WTC11 (cell line): Measurements from ENCODE around the gene TRIM69. TPM values are rescaled to one million over a fixed set of nuclear protein-coding genes. Genes with fewer than 3 reads are reported as not detected.
"Not testable (repeated sequence)": the region's sequence is repeated elsewhere in the genome, so short reads cannot be mapped to it uniquely, and the experiment has no call there.

ENCODE experiments used
- ATAC-seq: fragments of 200-7000 bp; cut with Tn5 transposase; 2 replicates; pipeline ENCODE4 v1.10.0; 2021; ENCODE audit warnings: mild to moderate bottlenecking, moderate library complexity
- CTCF ChIA-PET: fragments of 300-600 bp; sonication (Branson Sonifier 250); formaldehyde crosslinking; loops from one replicate; lab custom pipeline; 2021; ENCODE audit warnings: antibody characterized with exemption; lab: Charles Lee
- POLR2A ChIA-PET: fragments of 350-600 bp; sonication (Branson Sonifier 250); formaldehyde crosslinking; loops from one replicate; lab custom pipeline; 2021; ENCODE audit warnings: antibody characterized with exemption; lab: Charles Lee
- DNase-seq: peaks from one replicate; pipeline ENCODE4 v3.0.0; 2021; ENCODE audit warnings: low spot score
- H3K27ac Mint-ChIP-seq: 2 replicates; pipeline ENCODE4 v1.8.0; 2021; ENCODE audit warnings: mixed read lengths
- H3K27me3 Mint-ChIP-seq: 2 replicates; pipeline ENCODE4 v1.8.0; 2021; ENCODE audit warnings: low read depth, mild to moderate bottlenecking, moderate library complexity, mixed read lengths
- H3K36me3 Mint-ChIP-seq: 2 replicates; pipeline ENCODE4 v1.8.0; 2021; ENCODE audit warnings: mixed read lengths
- H3K4me1 Mint-ChIP-seq: 2 replicates; pipeline ENCODE4 v1.8.0; 2022; ENCODE audit warnings: mixed read lengths
- H3K4me3 Mint-ChIP-seq: 2 replicates; pipeline ENCODE4 v1.8.0; 2021; ENCODE audit warnings: mild to moderate bottlenecking, moderate library complexity, mixed read lengths
- H3K9me3 Mint-ChIP-seq: 2 replicates; pipeline ENCODE4 v1.8.0; 2021; ENCODE audit warnings: mixed read lengths
- ATF1 ChIP-seq: sonication (generic); formaldehyde crosslinking; IDR thresholded peaks from 2 replicates; pipeline ENCODE4 v1.8.1; 2023; ENCODE audit warnings: mild to moderate bottlenecking, moderate library complexity, missing genetic modification reagents
- ATF3 ChIP-seq: sonication (generic); formaldehyde crosslinking; conservative IDR thresholded peaks from 2 replicates; pipeline ENCODE4 v1.8.1; 2022; ENCODE audit warnings: mild to moderate bottlenecking, missing genetic modification reagents
- CREB1 ChIP-seq: sonication (generic); formaldehyde crosslinking; IDR thresholded peaks from 2 replicates; pipeline ENCODE4 v1.8.0; 2023; ENCODE audit warnings: mild to moderate bottlenecking, missing genetic modification reagents
- ETV6 ChIP-seq: sonication (generic); formaldehyde crosslinking; IDR thresholded peaks from 2 replicates; pipeline ENCODE4 v1.8.1; 2022; ENCODE audit warnings: mild to moderate bottlenecking, missing genetic modification reagents
- FOXP4 ChIP-seq: sonication (generic); formaldehyde crosslinking; IDR thresholded peaks from 2 replicates; pipeline ENCODE4 v1.8.0; 2022; ENCODE audit warnings: mild to moderate bottlenecking, missing genetic modification reagents
- KAT7 ChIP-seq: sonication (generic); formaldehyde crosslinking; IDR thresholded peaks from 2 replicates; pipeline ENCODE4 v1.8.1; 2023; ENCODE audit warnings: missing genetic modification reagents, mild to moderate bottlenecking, borderline replicate concordance
- MYBL2 ChIP-seq: sonication (generic); formaldehyde crosslinking; IDR thresholded peaks from 2 replicates; pipeline ENCODE4 v1.8.1; 2023; ENCODE audit warnings: mild to moderate bottlenecking, moderate library complexity, missing genetic modification reagents
- NFATC4 ChIP-seq: fragments of 250-450 bp; sonication (Bioruptor Pico); IDR thresholded peaks from 2 replicates; pipeline ENCODE4 v1.9.0; 2021; ENCODE audit warnings: mild to moderate bottlenecking
- NR2C2 ChIP-seq: sonication (generic); formaldehyde crosslinking; IDR thresholded peaks from 2 replicates; pipeline ENCODE4 v1.8.0; 2022; ENCODE audit warnings: mild to moderate bottlenecking, missing genetic modification reagents
- PRRX2 ChIP-seq: fragments of 250-450 bp; sonication (Bioruptor Pico); IDR thresholded peaks from 2 replicates; pipeline ENCODE4 v1.8.0; 2021; ENCODE audit warnings: mild to moderate bottlenecking
- SMAD3 ChIP-seq: sonication (generic); formaldehyde crosslinking; IDR thresholded peaks from 2 replicates; pipeline ENCODE4 v1.8.0; 2022; ENCODE audit warnings: missing genetic modification reagents, mild to moderate bottlenecking, borderline replicate concordance
- SMAD4 ChIP-seq: sonication (generic); formaldehyde crosslinking; IDR thresholded peaks from 2 replicates; pipeline ENCODE4 v1.8.0; 2022; ENCODE audit warnings: mild to moderate bottlenecking, missing genetic modification reagents
- STAT6 ChIP-seq: sonication (generic); formaldehyde crosslinking; conservative IDR thresholded peaks from 2 replicates; pipeline ENCODE4 v1.8.1; 2023; ENCODE audit warnings: mild to moderate bottlenecking, low read depth, missing genetic modification reagents, moderate library complexity
- ZNF121 ChIP-seq: sonication (generic); formaldehyde crosslinking; IDR thresholded peaks from 2 replicates; pipeline ENCODE4 v1.8.0; 2023; ENCODE audit warnings: missing genetic modification reagents
- ZNF532 ChIP-seq: fragments of 250-450 bp; sonication (Bioruptor Pico); IDR thresholded peaks from 2 replicates; pipeline ENCODE4 v1.9.0; 2021; ENCODE audit warnings: mild to moderate bottlenecking, borderline replicate concordance
- ZSCAN18 ChIP-seq: fragments of 250-450 bp; sonication (Bioruptor Pico); IDR thresholded peaks from 2 replicates; pipeline ENCODE4 v2.1.2; 2022; ENCODE audit warnings: mild to moderate bottlenecking, moderate library complexity
- total RNA-seq: library from RNA; stranded (reverse); gene quantifications from 3 replicates; pipeline ENCODE4 v1.2.3, GENCODE V29; 2021

TRIM69 gene
- total RNA-seq, 1 experiment from 2014 or later, result 10.4 TPM

GRCh38 chr15:44698641-44699040 is 37.7 kb upstream of the TRIM69 start:
- peaks cover 13% of the 10 kb centered on the region; the same call in 1 of the 2 replicates for H3K27me3 Mint-ChIP-seq
- DNase-seq, result no peak
- POLR2A ChIA-PET, result no interaction called here
- no peak overlapping the region for H3K4me3 Mint-ChIP-seq
- TF ChIP-seq SMAD3 (CRISPR knock-in tag), result no peak
- no peak for TF ChIP-seq KAT7 (CRISPR knock-in tag)
- no peak for TF ChIP-seq STAT6
- TF ChIP-seq NFATC4 (CRISPR knock-in tag), result no peak
- no peak for TF ChIP-seq FOXP4 (CRISPR knock-in tag)
- no peak for TF ChIP-seq ATF1 (CRISPR knock-in tag)
- TF ChIP-seq ETV6 (CRISPR knock-in tag), result no peak
- no peak for TF ChIP-seq PRRX2
- TF ChIP-seq CREB1, result no peak
- no peak for TF ChIP-seq MYBL2
- no peak for TF ChIP-seq SMAD4
- no peak for TF ChIP-seq NR2C2
- TF ChIP-seq ZNF121, result no peak
- TF ChIP-seq ATF3, result no peak
- TF ChIP-seq ZNF532 (CRISPR knock-in tag), result no peak
- no peak for TF ChIP-seq ZSCAN18
- TF ChIP-seq, all 79 proteins: peak for 0
- CTCF ChIA-PET, result interaction anchor here (0.6 to 1.1 kb wide), 3 partner anchors 12 to 35 kb away, joined by 3 read pairs; partner anchors contain the start of genes PATL2 and SPG11
- ATAC-seq, result no peak
- H3K27ac Mint-ChIP-seq, result no peak overlapping the region
- H3K4me1 Mint-ChIP-seq, result no peaks in the 10 kb centered on the region
- H3K9me3 Mint-ChIP-seq, result peaks cover 34% of the 10 kb centered on the region
- H3K36me3 Mint-ChIP-seq, result no peaks in the 10 kb centered on the region

GRCh38 chr15:44700676-44701075 is 35.7 kb upstream of the TRIM69 start:
- H3K4me1 Mint-ChIP-seq, POLR2A ChIA-PET, ATAC-seq, H3K36me3 Mint-ChIP-seq, H3K4me3 Mint-ChIP-seq, DNase-seq, CTCF ChIA-PET, H3K27ac Mint-ChIP-seq: not testable (repeated sequence)
- peaks cover 45% of the 10 kb centered on the region for H3K9me3 Mint-ChIP-seq
- peaks cover 13% of the 10 kb centered on the region; the same call in 1 of the 2 replicates for H3K27me3 Mint-ChIP-seq
